Measurements from ENCODE around the gene ZNF397.

DNA sequence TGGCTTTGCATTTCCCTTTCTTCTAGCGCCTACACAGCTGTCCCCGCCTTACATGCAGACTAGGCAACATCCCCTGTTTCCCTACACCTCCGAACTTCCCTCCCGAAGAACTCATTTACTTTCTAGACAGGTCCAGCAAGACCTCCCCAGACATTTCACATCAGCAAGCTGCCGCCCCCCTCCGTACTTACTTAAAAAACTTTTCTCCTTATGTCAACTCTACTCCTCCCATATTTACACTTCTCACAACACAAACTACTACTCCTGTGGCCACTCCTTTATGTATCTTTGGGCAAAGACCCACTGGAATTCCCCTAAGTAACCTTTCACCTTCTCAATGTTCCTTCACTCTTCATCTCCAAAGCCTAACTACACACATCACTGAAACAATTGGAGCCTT, 20.4 kb upstream of the ZNF397 start:
- TF ChIP-seq, protein P1, sequence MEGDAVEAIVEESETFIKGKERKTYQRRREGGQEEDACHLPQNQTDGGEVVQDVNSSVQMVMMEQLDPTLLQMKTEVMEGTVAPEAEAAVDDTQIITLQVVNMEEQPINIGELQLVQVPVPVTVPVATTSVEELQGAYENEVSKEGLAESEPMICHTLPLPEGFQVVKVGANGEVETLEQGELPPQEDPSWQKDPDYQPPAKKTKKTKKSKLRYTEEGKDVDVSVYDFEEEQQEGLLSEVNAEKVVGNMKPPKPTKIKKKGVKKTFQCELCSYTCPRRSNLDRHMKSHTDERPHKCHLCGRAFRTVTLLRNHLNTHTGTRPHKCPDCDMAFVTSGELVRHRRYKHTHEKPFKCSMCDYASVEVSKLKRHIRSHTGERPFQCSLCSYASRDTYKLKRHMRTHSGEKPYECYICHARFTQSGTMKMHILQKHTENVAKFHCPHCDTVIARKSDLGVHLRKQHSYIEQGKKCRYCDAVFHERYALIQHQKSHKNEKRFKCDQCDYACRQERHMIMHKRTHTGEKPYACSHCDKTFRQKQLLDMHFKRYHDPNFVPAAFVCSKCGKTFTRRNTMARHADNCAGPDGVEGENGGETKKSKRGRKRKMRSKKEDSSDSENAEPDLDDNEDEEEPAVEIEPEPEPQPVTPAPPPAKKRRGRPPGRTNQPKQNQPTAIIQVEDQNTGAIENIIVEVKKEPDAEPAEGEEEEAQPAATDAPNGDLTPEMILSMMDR (IDR thresholded peaks at IDR 0.05; ENCODE audit: insufficient read depth, low read depth, low read length): no peak
- no peak for TF ChIP-seq EZH2 (IDR thresholded peaks at IDR 0.05; ENCODE audit: insufficient read depth, low read length)
